ENCODE results near the gene CAVIN4.

- TF ChIP-seq CTCF (IDR thresholded peaks at IDR 0.05) (no peak), CREM (CRISPR knock-in tag; IDR thresholded peaks at IDR 0.05) (no peak), NFYB (CRISPR knock-in tag; conservative IDR thresholded peaks at IDR 0.05; ENCODE audit: low read depth) (no peak), ZNF121 (CRISPR knock-in tag; IDR thresholded peaks at IDR 0.05) (no peak), ZBTB43 (CRISPR knock-in tag; IDR thresholded peaks at IDR 0.05) (no peak), GABPB1 (CRISPR knock-in tag; IDR thresholded peaks at IDR 0.05) (no peak), SMAD3 (CRISPR knock-in tag; IDR thresholded peaks at IDR 0.05; ENCODE audit: borderline replicate concordance) (no peak), MAX (CRISPR knock-in tag; IDR thresholded peaks at IDR 0.05) (no peak)
These were observed 731 bp downstream of the CAVIN4 start for GRCh38 chr9:100578610-100579009.
